Pancreas (tissue), 10 donors: ENCODE results near the gene RNF6. TPM values are rescaled to one million over a fixed set of nuclear protein-coding genes. Genes with fewer than 3 reads are reported as not detected.

ENCODE experiments used
- ATAC-seq, 4 donors: fragments of 200-7000 bp; cut with Tn5 transposase; one replicate each; pipeline versions ENCODE4 v1.8.0 to v1.9.1; 2020; ENCODE audit warnings: mild to moderate bottlenecking in 4 of 4, moderate library complexity in 4 of 4
- DNase-seq, 6 donors: peaks; one replicate each; pipeline ENCODE4 v3.0.0-alpha.2; 2020
- FAIRE-seq: peaks from 2 replicates; lab custom pipeline; 2012; peaks lifted over from hg19 to GRCh38; lab: Jason Lieb, UNC
- H3K27ac ChIP-seq, 4 donors: fragments of 200-600 bp; sonication (generic); 1 replicate in 3 of 4; 2 replicates in 1 of 4; pipeline versions ENCODE4 v1.5.0 to v1.8.0; 2020
- H3K27me3 ChIP-seq, 4 donors: fragments of 200-600 bp; one replicate each; pipeline ENCODE4 v1.8.0; 2021
- H3K36me3 ChIP-seq, 3 donors: fragments of 200-600 bp; sonication (generic) in 1 of 3; one replicate each; pipeline versions ENCODE4 v1.5.0 to v1.8.0; 2020 to 2021
- H3K4me1 ChIP-seq, 3 donors: fragments of 200-600 bp; one replicate each; pipeline ENCODE4 v1.8.0; 2021
- H3K4me3 ChIP-seq, 4 donors: fragments of 200-600 bp; sonication (generic) in 2 of 4; one replicate each; pipeline versions ENCODE4 v1.5.0 to v1.8.0; 2020 to 2021
- H3K9me3 ChIP-seq, 4 donors: fragments of 200-600 bp; one replicate each; pipeline ENCODE4 v1.8.0; 2021
- CTCF ChIP-seq, 4 donors: fragments of 200-600 bp; sonication (generic) in 3 of 4; IDR thresholded peaks; one replicate each; pipeline versions ENCODE4 v1.5.0 to v1.8.0; 2021; ENCODE audit warnings: antibody characterized with exemption in 4 of 4
- WGBS, 2 donors: extraction: QIAGEN DNeasy Blood & Tissue Kit; methylation state at CpG; one replicate each; pipeline ENCODE4 v1.1.7; 2013; 5-methylcytosine and 5-hydroxymethylcytosine counted together
- intact Hi-C, 3 donors: fragments of 100-400 bp; cut with DNase I; formaldehyde crosslinking; loops; one replicate each; pipeline versions ENCODE4 v1.11.1 to v1.14.2; 2022
- polyA plus RNA-seq, 2 donors: library from polyadenylated mRNA; stranded (reverse); fragments of 200-250 nt; gene quantifications; one replicate each; pipeline ENCODE4 v1.2.3, GENCODE V29; 2013
- total RNA-seq, 6 donors: library from RNA; stranded (reverse); fragmentation: NEBNext Ultra II Directional in 4 of 6; extraction: Animal tissue kit (Norgen Biotek cat#: 25700) in 4 of 6; gene quantifications; one replicate each; pipeline versions ENCODE4 v1.2.1 to v1.2.4, GENCODE V29; 2021 to 2023
- donor health status: healthy with polysubstance abuse.
- donor health status: DM: no; HTN: no; CAD: no; lungs with moderate emphysema.
- donor health status: DM: no; HTN: no; CAD: no.
- donor health status: control.
- donor health status: control.
- donor health status: Bipolar disorder and iron deficiency.
- donor health status: DM: yes; HTN: yes; CAD: no.
- donor health status: DM: no; HTN: no; CAD: no.
- donor health status: DM: no; HTN: no; CAD: no.
- donor health status: DM: yes; HTN: yes; CAD: no.

RNF6 gene
- total and polyA plus RNA-seq, 8 donors: 5.9 to 17.2 (median 11.7) TPM

GRCh38 chr13:26257049-26257448 is 34.9 kb upstream of the RNF6 start:
- Histone ChIP-seq H3K27me3 (no peaks in the 10 kb centered on the region), H3K36me3 (no peaks in the 10 kb centered on the region), H3K27ac (no peak overlapping the region), H3K4me1 (peaks cover 0 to 18% (median 13%) of the 10 kb centered on the region in 3 donors), H3K9me3 (no peaks in the 10 kb centered on the region), H3K4me3 (peak overlapping the region in 1 of 4 donors; percentile 91)
- FAIRE-seq (no peak), ATAC-seq (no peak), DNase-seq (no peak)
- intact Hi-C loops: no loop called here
- no peak for TF ChIP-seq CTCF (IDR thresholded peaks at IDR 0.05)
- 42 to 51% methylated on average over 2 of the region's 2 CpGs for WGBS, 2 donors

GRCh38 chr13:26255691-26256277 is 33.7 kb upstream of the RNF6 start:
- Histone ChIP-seq H3K27me3 (no peaks in the 10 kb centered on the region), H3K36me3 (no peaks in the 10 kb centered on the region), H3K4me3 (peak overlapping the region in 3 of 4 donors; percentile 86 to 96 (median 91)), H3K27ac (peak overlapping the region in 2 of 4 donors; percentile 86 to 93), H3K9me3 (no peaks in the 10 kb centered on the region), H3K4me1 (peaks cover 0 to 17% (median 13%) of the 10 kb centered on the region in 3 donors)
- WGBS, 2 donors: 16 to 25% methylated on average over 10 of the region's 10 CpGs
- FAIRE-seq (no peak), DNase-seq (no peak), ATAC-seq (no peak)
- intact Hi-C loops: no loop called here
- no peak for TF ChIP-seq CTCF (IDR thresholded peaks at IDR 0.05)

- Histone ChIP-seq H3K4me3 (peak overlapping the region; percentile 78 to 96 (median 88)), H3K27ac (peak overlapping the region; percentile 84 to 93 (median 90)), H3K4me1 (peaks cover 0 to 13% (median 13%) of the 10 kb centered on the region in 3 donors), H3K9me3 (no peaks in the 10 kb centered on the region), H3K36me3 (no peaks in the 10 kb centered on the region), H3K27me3 (no peaks in the 10 kb centered on the region)
- no peak for DNase-seq
- intact Hi-C loops: no loop called here
- 2 to 3% methylated on average over 7 of the region's 7 CpGs for WGBS, 2 donors
- FAIRE-seq: no peak
- ATAC-seq: peak in 2 of 4 donors; percentile 0 to 1
- TF ChIP-seq CTCF (IDR thresholded peaks at IDR 0.05): no peak
Observed at GRCh38 chr13:26255115-26255514, 33.0 kb upstream of the RNF6 start.

GRCh38 chr13:26254583-26255111 is 32.5 kb upstream of the RNF6 start:
- Histone ChIP-seq H3K4me3 (peak overlapping the region; percentile 78 to 96 (median 88)), H3K36me3 (no peaks in the 10 kb centered on the region), H3K27me3 (no peaks in the 10 kb centered on the region), H3K9me3 (no peaks in the 10 kb centered on the region), H3K4me1 (peaks cover 0 to 13% (median 13%) of the 10 kb centered on the region in 3 donors), H3K27ac (peak overlapping the region; percentile 84 to 93 (median 90))
- peak; percentile 77 to 84 (median 78) for ATAC-seq
- WGBS, 2 donors: 0% methylated on average over 35 of the region's 35 CpGs
- intact Hi-C loops: no loop called here
- peak; percentile 60 to 85 (median 70) for DNase-seq
- FAIRE-seq: no peak
- TF ChIP-seq CTCF (IDR thresholded peaks at IDR 0.05): no peak
